Measurements from ENCODE around the gene TFAP2A.

TFAP2A gene

GRCh38 chr6:10415617-10416480 lies 975 bp upstream of the TFAP2A start:
- H4K20me1 ChIP-seq (ENCODE audit: insufficient read depth, low read length, poor library complexity, severe bottlenecking), result no peaks in the 10 kb centered on the region

GRCh38 chr6:10413850-10414738 lies 780 bp downstream of the TFAP2A start:
- Histone ChIP-seq H3K9me3 (ENCODE audit: insufficient read depth, low read depth, low read length) (no peaks in the 10 kb centered on the region), H4K20me1 (ENCODE audit: insufficient read depth, low read length, poor library complexity, severe bottlenecking) (no peaks in the 10 kb centered on the region), H3K4me2 (ENCODE audit: low read depth, low read length, poor library complexity, severe bottlenecking) (no peak overlapping the region), H2AFZ (ENCODE audit: low read length) (no peak overlapping the region), H3K4me1 (ENCODE audit: insufficient read depth, low read length, poor library complexity, severe bottlenecking) (peaks cover 8% of the 10 kb centered on the region), H3K27me3 (ENCODE audit: insufficient read depth, low read length, poor library complexity, severe bottlenecking) (peaks cover 13% of the 10 kb centered on the region), H3F3A (ENCODE audit: low read depth) (no peaks in the 10 kb centered on the region), H3K9ac (ENCODE audit: low read depth, low read length, poor library complexity, severe bottlenecking) (no peak overlapping the region), H3K79me2 (ENCODE audit: insufficient read depth, low read length) (no peaks in the 10 kb centered on the region), H3K9me2 (replicated peaks; ENCODE audit: low read depth, low read length) (no peaks in the 10 kb centered on the region), H3K36me3 (ENCODE audit: insufficient read depth, low read length) (no peaks in the 10 kb centered on the region), H3K4me3 (ENCODE audit: low read length, poor library complexity, severe bottlenecking) (no peak overlapping the region)
- TF ChIP-seq CTCF (conservative IDR thresholded peaks at IDR 0.05; ENCODE audit: low read length) (no peak), EZH2phosphoT487 (IDR thresholded peaks at IDR 0.05; ENCODE audit: borderline replicate concordance) (no peak)

More at GRCh38 chr6:10415617-10416480, 975 bp upstream of the TFAP2A start:
- Histone ChIP-seq H3K79me2 (ENCODE audit: insufficient read depth, low read length) (no peaks in the 10 kb centered on the region), H3K9me3 (ENCODE audit: insufficient read depth, low read depth, low read length) (no peaks in the 10 kb centered on the region), H2AFZ (ENCODE audit: low read length) (no peak overlapping the region), H3K9ac (ENCODE audit: low read depth, low read length, poor library complexity, severe bottlenecking) (no peak overlapping the region), H3K4me2 (ENCODE audit: low read depth, low read length, poor library complexity, severe bottlenecking) (no peak overlapping the region), H3K27me3 (ENCODE audit: insufficient read depth, low read length, poor library complexity, severe bottlenecking) (peaks cover 13% of the 10 kb centered on the region), H3F3A (ENCODE audit: low read depth) (no peaks in the 10 kb centered on the region), H3K4me3 (ENCODE audit: low read length, poor library complexity, severe bottlenecking) (no peak overlapping the region), H3K9me2 (replicated peaks; ENCODE audit: low read depth, low read length) (no peaks in the 10 kb centered on the region), H3K36me3 (ENCODE audit: insufficient read depth, low read length) (no peaks in the 10 kb centered on the region), H3K4me1 (ENCODE audit: insufficient read depth, low read length, poor library complexity, severe bottlenecking) (peaks cover 8% of the 10 kb centered on the region)
- TF ChIP-seq EZH2phosphoT487 (IDR thresholded peaks at IDR 0.05; ENCODE audit: borderline replicate concordance), result no peak
- TF ChIP-seq CTCF (conservative IDR thresholded peaks at IDR 0.05; ENCODE audit: low read length), result no peak

DNA sequence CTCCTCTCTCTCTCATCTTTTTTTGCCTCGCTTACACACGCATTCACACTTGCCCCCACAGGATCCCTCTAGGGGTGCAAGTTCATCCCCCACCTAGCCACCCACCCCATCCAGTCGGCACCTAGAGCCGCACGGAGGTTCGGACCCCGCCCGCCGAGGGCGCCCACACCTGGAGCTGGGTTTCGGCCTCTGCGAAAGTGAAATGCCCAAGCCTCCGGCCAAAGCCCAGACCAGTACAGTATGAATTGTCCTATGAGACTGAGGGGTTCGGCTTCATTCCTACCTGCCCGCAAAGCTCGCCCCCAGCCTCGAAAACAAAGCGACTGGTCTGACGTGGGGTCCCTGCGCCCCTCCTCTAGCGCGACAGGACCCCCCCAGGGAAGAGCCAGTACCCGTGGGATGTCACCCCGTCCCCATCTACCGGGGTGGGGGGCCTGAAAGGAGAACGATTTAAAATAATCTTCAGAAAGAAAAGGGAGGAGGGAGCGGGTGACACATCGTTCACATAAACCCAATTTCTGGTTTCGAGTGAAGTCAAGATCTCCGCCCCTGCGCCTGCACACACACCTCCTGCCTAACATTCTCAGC lies 1.5 kb downstream of the TFAP2A start:
- peaks cover 13% of the 10 kb centered on the region for H3K27me3 ChIP-seq (ENCODE audit: insufficient read depth, low read length, poor library complexity, severe bottlenecking)
- H3K4me1 ChIP-seq (ENCODE audit: insufficient read depth, low read length, poor library complexity, severe bottlenecking), result peaks cover 8% of the 10 kb centered on the region
- no peaks in the 10 kb centered on the region for H3K79me2 ChIP-seq (ENCODE audit: insufficient read depth, low read length)
- H3K4me3 ChIP-seq (ENCODE audit: low read length, poor library complexity, severe bottlenecking), result peak overlapping the region; percentile 73
- TF ChIP-seq CTCF (conservative IDR thresholded peaks at IDR 0.05; ENCODE audit: low read length) (no peak), EZH2phosphoT487 (IDR thresholded peaks at IDR 0.05; ENCODE audit: borderline replicate concordance) (no peak)
- no peak overlapping the region for H3K9ac ChIP-seq (ENCODE audit: low read depth, low read length, poor library complexity, severe bottlenecking)
- peak overlapping the region; percentile 78 for H3K4me2 ChIP-seq (ENCODE audit: low read depth, low read length, poor library complexity, severe bottlenecking)
- H4K20me1 ChIP-seq (ENCODE audit: insufficient read depth, low read length, poor library complexity, severe bottlenecking), result no peaks in the 10 kb centered on the region
- no peaks in the 10 kb centered on the region for H3K36me3 ChIP-seq (ENCODE audit: insufficient read depth, low read length)
- H3K9me3 ChIP-seq (ENCODE audit: insufficient read depth, low read depth, low read length), result no peaks in the 10 kb centered on the region
- peak overlapping the region; percentile 94; the same call in 1 of the 2 replicates for H2AFZ ChIP-seq (ENCODE audit: low read length)
- no peaks in the 10 kb centered on the region for H3F3A ChIP-seq (ENCODE audit: low read depth)
- H3K9me2 ChIP-seq (replicated peaks; ENCODE audit: low read depth, low read length), result no peaks in the 10 kb centered on the region

Data from Loucy (cell line).